Nephron (organoid): ENCODE measurements around the gene NOP10.

ENCODE experiments used
- H3K27ac Mint-ChIP-seq, 3 experiments: 2 replicates each; pipeline ENCODE4 v1.8.0; 2020; ENCODE audit warnings: mixed read lengths in 3 of 3, mild to moderate bottlenecking in 2 of 3, moderate library complexity in 1 of 3
- H3K27me3 Mint-ChIP-seq: 2 replicates; pipeline ENCODE4 v1.8.0; 2021; ENCODE audit warnings: low read depth, mild to moderate bottlenecking, moderate library complexity, mixed read lengths
- H3K36me3 Mint-ChIP-seq: 2 replicates; pipeline ENCODE4 v1.8.0; 2020; ENCODE audit warnings: low read depth, mixed read lengths
- H3K4me1 Mint-ChIP-seq: 2 replicates; pipeline ENCODE4 v1.8.0; 2020; ENCODE audit warnings: mixed read lengths
- H3K4me3 Mint-ChIP-seq, 3 experiments: 2 replicates each; pipeline ENCODE4 v1.8.0; 2020; ENCODE audit warnings: mild to moderate bottlenecking in 3 of 3, mixed read lengths in 3 of 3, moderate library complexity in 2 of 3
- H3K9me3 Mint-ChIP-seq: 2 replicates; pipeline ENCODE4 v1.8.0; 2020; ENCODE audit warnings: mixed read lengths
- CTCF ChIP-seq, 3 experiments: fragments of 200-600 bp; sonication (generic); IDR thresholded peaks; one replicate each; pipeline ENCODE4 v1.5.0; 2021; ENCODE audit warnings: antibody characterized with exemption in 3 of 3; ENCODE audit not compliant: unreplicated experiment in 3 of 3

Gene NOP10

GRCh38 chr15:34341381-34342212 lies 1.3 kb downstream of the NOP10 start:
- peaks cover 3% of the 10 kb centered on the region for H3K27me3 Mint-ChIP-seq
- peak overlapping the region in 2 of 3 experiments; percentile 90 for H3K27ac Mint-ChIP-seq
- H3K36me3 Mint-ChIP-seq, result peaks cover 16% of the 10 kb centered on the region
- no peak for TF ChIP-seq CTCF (IDR thresholded peaks at IDR 0.05; ENCODE audit: unreplicated experiment in 3 of 3)
- H3K4me3 Mint-ChIP-seq, result peak overlapping the region in 1 of 3 experiments; percentile 95
- H3K9me3 Mint-ChIP-seq, result no peaks in the 10 kb centered on the region
- H3K4me1 Mint-ChIP-seq, result peaks cover 15% of the 10 kb centered on the region

DNA sequence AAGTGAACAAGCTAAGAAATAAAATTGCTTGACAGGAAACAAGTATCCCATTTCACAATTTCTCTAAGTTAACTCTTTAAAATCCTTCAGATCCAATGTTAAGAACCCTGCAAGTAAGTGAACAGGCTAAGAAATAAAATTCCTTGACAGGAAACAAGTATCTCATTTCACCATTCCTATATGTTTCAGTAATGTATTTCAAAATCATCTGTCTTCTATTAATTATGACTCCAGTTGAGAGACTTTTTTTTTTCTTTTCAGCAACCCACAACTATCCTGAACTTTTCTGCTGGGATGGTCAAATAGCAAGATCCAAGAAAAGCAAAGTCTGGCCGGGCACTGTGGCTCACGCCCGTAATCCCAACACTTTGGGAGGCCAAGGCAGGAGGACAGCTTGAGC lies 3.0 kb downstream of the NOP10 start:
- H3K27me3 Mint-ChIP-seq, result peaks cover 4% of the 10 kb centered on the region
- H3K4me3 Mint-ChIP-seq, result peak overlapping the region in 2 of 3 experiments; percentile 77 to 79
- peak overlapping the region in 1 of 3 experiments; percentile 32 for H3K27ac Mint-ChIP-seq
- no peaks in the 10 kb centered on the region for H3K9me3 Mint-ChIP-seq
- no peak for TF ChIP-seq CTCF (IDR thresholded peaks at IDR 0.05; ENCODE audit: unreplicated experiment in 3 of 3)
- peaks cover 16% of the 10 kb centered on the region for H3K36me3 Mint-ChIP-seq
- H3K4me1 Mint-ChIP-seq, result peaks cover 30% of the 10 kb centered on the region

- peaks cover 34% of the 10 kb centered on the region for H3K4me1 Mint-ChIP-seq
- no peaks in the 10 kb centered on the region for H3K9me3 Mint-ChIP-seq
- H3K36me3 Mint-ChIP-seq, result peaks cover 16% of the 10 kb centered on the region
- no peak for TF ChIP-seq CTCF (IDR thresholded peaks at IDR 0.05; ENCODE audit: unreplicated experiment in 3 of 3)
- peak overlapping the region; percentile 86 to 89 (median 87) for H3K4me3 Mint-ChIP-seq
- peak overlapping the region in 2 of 3 experiments; percentile 67 to 77 for H3K27ac Mint-ChIP-seq
- peaks cover 4% of the 10 kb centered on the region for H3K27me3 Mint-ChIP-seq
These were observed 4.6 kb downstream of the NOP10 start for GRCh38 chr15:34338347-34338746.

GRCh38 chr15:34337557-34338306 lies 5.2 kb downstream of the NOP10 start, which contains the start of gene SLC12A6:
SLC12A6 (minus strand) TSS chr15:34337781; CDS start chr15:34336680, 1,101 bp downstream.
- no peak for TF ChIP-seq CTCF (IDR thresholded peaks at IDR 0.05; ENCODE audit: unreplicated experiment in 3 of 3)
- H3K27me3 Mint-ChIP-seq, result peaks cover 4% of the 10 kb centered on the region
- H3K27ac Mint-ChIP-seq, result peak within 1 kb of the TSS; percentile 29 to 77 (median 67)
- no peaks in the 10 kb centered on the region for H3K9me3 Mint-ChIP-seq
- H3K4me1 Mint-ChIP-seq, result peaks cover 34% of the 10 kb centered on the region
- peak within 1 kb of the TSS; percentile 89 to 97 (median 96) for H3K4me3 Mint-ChIP-seq
- peaks cover 16% of the 10 kb centered on the region for H3K36me3 Mint-ChIP-seq

- peaks cover 16% of the 10 kb centered on the region for H3K36me3 Mint-ChIP-seq
- H3K27me3 Mint-ChIP-seq, result peaks cover 4% of the 10 kb centered on the region
- peak overlapping the region; percentile 29 to 59 (median 40) for H3K27ac Mint-ChIP-seq
- H3K4me3 Mint-ChIP-seq, result peak overlapping the region; percentile 89 to 97 (median 96)
- H3K4me1 Mint-ChIP-seq, result peaks cover 34% of the 10 kb centered on the region
- no peak for TF ChIP-seq CTCF (IDR thresholded peaks at IDR 0.05; ENCODE audit: unreplicated experiment in 3 of 3)
- H3K9me3 Mint-ChIP-seq, result no peaks in the 10 kb centered on the region
These were observed 5.9 kb downstream of the NOP10 start for GRCh38 chr15:34336991-34337556.
